ENCODE results near the gene ELMO1. TPM values are rescaled to one million over a fixed set of nuclear protein-coding genes. Genes with fewer than 3 reads are reported as not detected.

The ELMO1 gene
- total and polyA plus RNA-seq, 8 donors = 3.0 to 20.6 (median 6.6) TPM

DNA sequence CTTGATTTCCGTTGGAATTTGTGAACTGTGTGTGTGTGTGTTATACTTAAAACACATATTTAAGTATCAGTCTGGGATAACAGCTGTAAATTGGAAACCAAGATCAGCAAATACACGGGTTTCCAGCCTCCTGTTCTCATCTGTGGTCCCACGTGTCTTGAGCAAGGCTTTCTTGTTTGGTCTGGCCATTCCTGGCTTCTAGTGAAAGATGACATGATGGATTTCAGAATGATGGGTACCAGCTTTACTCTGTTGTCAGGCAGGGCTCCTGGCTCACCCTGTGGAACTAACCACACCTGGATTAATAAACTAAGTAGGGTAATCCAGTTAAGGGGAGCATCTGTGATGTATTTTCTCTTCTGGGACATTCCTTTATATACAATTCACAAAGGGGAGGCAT is 378.2 kb downstream of the ELMO1 start:
- no peak overlapping the region for H3K4me3 ChIP-seq
- intact Hi-C loops (cut with DNase I) = no loop called here
- H3K27ac ChIP-seq = no peak overlapping the region
- H3K4me1 ChIP-seq = no peaks in the 10 kb centered on the region
- ATAC-seq = no peak
- no peaks in the 10 kb centered on the region for H3K27me3 ChIP-seq
- no peak for DNase-seq
- 57 to 73% methylated on average over 3 of the region's 3 CpGs for WGBS, 2 donors
- FAIRE-seq = no peak
- no peaks in the 10 kb centered on the region for H3K36me3 ChIP-seq
- H3K9me3 ChIP-seq = no peaks in the 10 kb centered on the region
- TF ChIP-seq, protein P1, sequence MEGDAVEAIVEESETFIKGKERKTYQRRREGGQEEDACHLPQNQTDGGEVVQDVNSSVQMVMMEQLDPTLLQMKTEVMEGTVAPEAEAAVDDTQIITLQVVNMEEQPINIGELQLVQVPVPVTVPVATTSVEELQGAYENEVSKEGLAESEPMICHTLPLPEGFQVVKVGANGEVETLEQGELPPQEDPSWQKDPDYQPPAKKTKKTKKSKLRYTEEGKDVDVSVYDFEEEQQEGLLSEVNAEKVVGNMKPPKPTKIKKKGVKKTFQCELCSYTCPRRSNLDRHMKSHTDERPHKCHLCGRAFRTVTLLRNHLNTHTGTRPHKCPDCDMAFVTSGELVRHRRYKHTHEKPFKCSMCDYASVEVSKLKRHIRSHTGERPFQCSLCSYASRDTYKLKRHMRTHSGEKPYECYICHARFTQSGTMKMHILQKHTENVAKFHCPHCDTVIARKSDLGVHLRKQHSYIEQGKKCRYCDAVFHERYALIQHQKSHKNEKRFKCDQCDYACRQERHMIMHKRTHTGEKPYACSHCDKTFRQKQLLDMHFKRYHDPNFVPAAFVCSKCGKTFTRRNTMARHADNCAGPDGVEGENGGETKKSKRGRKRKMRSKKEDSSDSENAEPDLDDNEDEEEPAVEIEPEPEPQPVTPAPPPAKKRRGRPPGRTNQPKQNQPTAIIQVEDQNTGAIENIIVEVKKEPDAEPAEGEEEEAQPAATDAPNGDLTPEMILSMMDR (IDR thresholded peaks at IDR 0.05) = no peak

- FAIRE-seq (no peak), ATAC-seq (no peak), DNase-seq (no peak)
- Histone ChIP-seq H3K36me3 (no peaks in the 10 kb centered on the region), H3K4me3 (no peak overlapping the region), H3K4me1 (no peaks in the 10 kb centered on the region), H3K9me3 (no peaks in the 10 kb centered on the region), H3K27me3 (no peaks in the 10 kb centered on the region), H3K27ac (no peak overlapping the region)
- TF ChIP-seq, protein P1 (IDR thresholded peaks at IDR 0.05) = no peak
- 79 to 85% methylated on average over 2 of the region's 2 CpGs for WGBS, 2 donors
- intact Hi-C loops (cut with DNase I) = no loop called here
Measured at GRCh38 chr7:37070031-37070430, 378.6 kb downstream of the ELMO1 start.

DNA sequence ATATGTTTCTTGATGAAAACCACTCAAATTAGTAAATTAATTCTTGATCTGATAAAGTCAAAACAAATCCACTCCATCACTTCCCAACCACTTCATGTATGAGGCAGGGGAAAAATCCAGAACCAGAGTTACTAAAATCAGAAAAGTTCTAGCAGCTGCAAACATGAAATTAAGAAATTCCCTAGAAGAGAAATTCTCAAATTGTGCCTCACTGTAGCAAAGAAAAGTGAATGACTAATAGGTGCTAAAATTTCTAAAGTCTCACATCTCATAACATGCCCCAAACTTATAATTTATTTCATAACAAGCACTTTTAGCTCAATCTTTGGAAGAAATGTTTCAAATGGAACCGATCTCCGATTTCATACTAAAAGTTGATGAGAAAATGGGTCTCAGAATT is 379.3 kb downstream of the ELMO1 start:
- H3K27me3 ChIP-seq = no peaks in the 10 kb centered on the region
- no peak for ATAC-seq
- H3K36me3 ChIP-seq = no peaks in the 10 kb centered on the region
- no peak for FAIRE-seq
- intact Hi-C loops (cut with DNase I) = no loop called here
- H3K4me1 ChIP-seq = no peaks in the 10 kb centered on the region
- DNase-seq = no peak
- H3K4me3 ChIP-seq = no peak overlapping the region
- TF ChIP-seq, protein P1 (IDR thresholded peaks at IDR 0.05) = no peak
- no peak overlapping the region for H3K27ac ChIP-seq
- WGBS, 2 donors = 94 to 98% methylated on average over 2 of the region's 2 CpGs
- no peaks in the 10 kb centered on the region for H3K9me3 ChIP-seq

DNA sequence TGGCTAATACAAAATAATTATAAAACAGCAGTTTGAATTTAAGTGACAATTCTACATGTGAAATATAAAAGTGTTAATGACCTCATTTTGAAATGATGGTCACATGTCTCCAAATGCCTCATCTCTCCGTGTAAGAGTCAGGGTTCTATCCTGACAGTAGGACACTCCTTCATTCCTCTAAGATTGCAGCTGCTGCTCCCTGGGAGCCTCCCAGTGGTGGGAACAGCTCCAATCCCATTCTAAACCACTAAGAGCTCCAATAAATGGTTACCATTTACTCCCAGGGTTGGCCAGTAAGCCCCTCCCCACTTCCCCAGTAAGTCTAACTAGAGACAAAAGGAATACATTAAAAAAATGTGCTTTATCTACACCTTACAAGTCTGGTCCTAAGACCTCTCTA is 379.8 kb downstream of the ELMO1 start:
- DNase-seq (no peak), FAIRE-seq (no peak), ATAC-seq (no peak)
- no peaks in the 10 kb centered on the region for H3K27me3 ChIP-seq
- intact Hi-C loops (cut with DNase I) = no loop called here
- H3K36me3 ChIP-seq = no peaks in the 10 kb centered on the region
- TF ChIP-seq, protein P1 (IDR thresholded peaks at IDR 0.05) = no peak
- no peak overlapping the region for H3K27ac ChIP-seq
- 86 to 89% methylated on average over 1 of the region's 1 CpG for WGBS, 2 donors
- H3K4me3 ChIP-seq = no peak overlapping the region
- no peaks in the 10 kb centered on the region for H3K9me3 ChIP-seq
- H3K4me1 ChIP-seq = no peaks in the 10 kb centered on the region

GRCh38 chr7:37068038-37068437 is 380.6 kb downstream of the ELMO1 start:
- no peak overlapping the region for H3K4me3 ChIP-seq
- no peak for FAIRE-seq
- peak in 3 of 6 donors; percentile 25 to 51 (median 37) for DNase-seq
- ATAC-seq = peak; percentile 23 to 80 (median 51)
- no peak overlapping the region for H3K27ac ChIP-seq
- H3K27me3 ChIP-seq = no peaks in the 10 kb centered on the region
- 68 to 75% methylated on average over 4 of the region's 4 CpGs for WGBS, 2 donors
- H3K9me3 ChIP-seq = no peaks in the 10 kb centered on the region
- intact Hi-C loops (cut with DNase I) = no loop called here
- H3K36me3 ChIP-seq = no peaks in the 10 kb centered on the region
- TF ChIP-seq, protein P1 (IDR thresholded peaks at IDR 0.05) = no peak
- no peaks in the 10 kb centered on the region for H3K4me1 ChIP-seq

Data from pancreas (tissue), 10 donors.